Mucosa of descending colon (tissue), 3 donors: ENCODE data around the gene BCOR. TPM values are rescaled to one million over a fixed set of nuclear protein-coding genes. Genes with fewer than 3 reads are reported as not detected.

Experiments used
- ATAC-seq: fragments of 200-7000 bp; cut with Tn5 transposase; one replicate; pipeline ENCODE4 v1.9.1; 2020; ENCODE audit warnings: mild to moderate bottlenecking, moderate library complexity
- DNase-seq, 3 donors: peaks; one replicate each; pipeline ENCODE4 v3.0.0-alpha.2; 2020
- H3K36me3 ChIP-seq: fragments of 200-600 bp; one replicate; pipeline ENCODE4 v1.8.0; 2021; ENCODE audit warnings: low read depth, mild to moderate bottlenecking
- H3K4me1 ChIP-seq: fragments of 200-600 bp; one replicate; pipeline ENCODE4 v1.8.0; 2021; ENCODE audit warnings: low read depth, mild to moderate bottlenecking
- H3K4me3 ChIP-seq: fragments of 200-600 bp; one replicate; pipeline ENCODE4 v1.8.0; 2021; ENCODE audit warnings: mild to moderate bottlenecking
- H3K9me3 ChIP-seq: fragments of 200-600 bp; one replicate; pipeline ENCODE4 v1.8.0; 2021; ENCODE audit warnings: mild to moderate bottlenecking
- intact Hi-C, 2 donors: fragments of 100-400 bp; cut with DNase I in 1 of 2; cut with micrococcal nuclease in 1 of 2; formaldehyde crosslinking; loops; one replicate each; pipeline versions ENCODE4 v1.11.0 to v1.11.1; 2022; cut with DNase I, micrococcal nuclease
- total RNA-seq, 3 donors: library from RNA; stranded (reverse); fragmentation: NEBNext Ultra II Directional in 2 of 3; extraction: Animal tissue kit (Norgen Biotek cat#: 25700) in 2 of 3; gene quantifications; one replicate each; pipeline versions ENCODE4 v1.2.1 to v1.2.4, GENCODE V29; 2021 to 2023
- TF ChIP-seq, protein P1 (sequence below): fragments of 200-600 bp; IDR thresholded peaks from one replicate; pipeline ENCODE4 v1.8.0; 2022; ENCODE audit warnings: antibody characterized with exemption, mild to moderate bottlenecking
- donor health status: DM: no; HTN: no; CAD: no; lungs with moderate emphysema.
- donor health status: DM: no; HTN: no; CAD: no.
- donor health status: DM: no; HTN: yes; CAD: no.

The BCOR gene
- total RNA-seq, 3 donors from 2014 or later, result 18.7 to 26.3 (median 23.6) TPM

GRCh38 chrX:40095583-40096394 is 2.0 kb downstream of the BCOR start:
- DNase-seq (peak in 2 of 3 donors; percentile 47 to 68), ATAC-seq (peak; percentile 2)
- Histone ChIP-seq H3K4me1 (peaks cover 17% of the 10 kb centered on the region), H3K4me3 (peak overlapping the region; percentile 42), H3K9me3 (no peaks in the 10 kb centered on the region), H3K36me3 (no peaks in the 10 kb centered on the region)
- intact Hi-C loops, result loop anchor here in 1 of 2 donors (10.0 kb wide), 1 partner anchor 59 kb away; no protein-coding TSS in a partner anchor
- TF ChIP-seq, protein P1, sequence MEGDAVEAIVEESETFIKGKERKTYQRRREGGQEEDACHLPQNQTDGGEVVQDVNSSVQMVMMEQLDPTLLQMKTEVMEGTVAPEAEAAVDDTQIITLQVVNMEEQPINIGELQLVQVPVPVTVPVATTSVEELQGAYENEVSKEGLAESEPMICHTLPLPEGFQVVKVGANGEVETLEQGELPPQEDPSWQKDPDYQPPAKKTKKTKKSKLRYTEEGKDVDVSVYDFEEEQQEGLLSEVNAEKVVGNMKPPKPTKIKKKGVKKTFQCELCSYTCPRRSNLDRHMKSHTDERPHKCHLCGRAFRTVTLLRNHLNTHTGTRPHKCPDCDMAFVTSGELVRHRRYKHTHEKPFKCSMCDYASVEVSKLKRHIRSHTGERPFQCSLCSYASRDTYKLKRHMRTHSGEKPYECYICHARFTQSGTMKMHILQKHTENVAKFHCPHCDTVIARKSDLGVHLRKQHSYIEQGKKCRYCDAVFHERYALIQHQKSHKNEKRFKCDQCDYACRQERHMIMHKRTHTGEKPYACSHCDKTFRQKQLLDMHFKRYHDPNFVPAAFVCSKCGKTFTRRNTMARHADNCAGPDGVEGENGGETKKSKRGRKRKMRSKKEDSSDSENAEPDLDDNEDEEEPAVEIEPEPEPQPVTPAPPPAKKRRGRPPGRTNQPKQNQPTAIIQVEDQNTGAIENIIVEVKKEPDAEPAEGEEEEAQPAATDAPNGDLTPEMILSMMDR, result no peak

- H3K4me3 ChIP-seq, result no peak overlapping the region
- DNase-seq (peak in 1 of 3 donors; percentile 39), ATAC-seq (no peak)
- TF ChIP-seq, protein P1, result no peak
- H3K36me3 ChIP-seq, result no peaks in the 10 kb centered on the region
- H3K4me1 ChIP-seq, result peaks cover 18% of the 10 kb centered on the region
- H3K9me3 ChIP-seq, result no peaks in the 10 kb centered on the region
- intact Hi-C loops, result loop anchor here in 1 of 2 donors (10.0 kb wide), 1 partner anchor 60 kb away; no protein-coding TSS in a partner anchor
Observed at GRCh38 chrX:40094900-40095582, 2.7 kb downstream of the BCOR start.

DNA sequence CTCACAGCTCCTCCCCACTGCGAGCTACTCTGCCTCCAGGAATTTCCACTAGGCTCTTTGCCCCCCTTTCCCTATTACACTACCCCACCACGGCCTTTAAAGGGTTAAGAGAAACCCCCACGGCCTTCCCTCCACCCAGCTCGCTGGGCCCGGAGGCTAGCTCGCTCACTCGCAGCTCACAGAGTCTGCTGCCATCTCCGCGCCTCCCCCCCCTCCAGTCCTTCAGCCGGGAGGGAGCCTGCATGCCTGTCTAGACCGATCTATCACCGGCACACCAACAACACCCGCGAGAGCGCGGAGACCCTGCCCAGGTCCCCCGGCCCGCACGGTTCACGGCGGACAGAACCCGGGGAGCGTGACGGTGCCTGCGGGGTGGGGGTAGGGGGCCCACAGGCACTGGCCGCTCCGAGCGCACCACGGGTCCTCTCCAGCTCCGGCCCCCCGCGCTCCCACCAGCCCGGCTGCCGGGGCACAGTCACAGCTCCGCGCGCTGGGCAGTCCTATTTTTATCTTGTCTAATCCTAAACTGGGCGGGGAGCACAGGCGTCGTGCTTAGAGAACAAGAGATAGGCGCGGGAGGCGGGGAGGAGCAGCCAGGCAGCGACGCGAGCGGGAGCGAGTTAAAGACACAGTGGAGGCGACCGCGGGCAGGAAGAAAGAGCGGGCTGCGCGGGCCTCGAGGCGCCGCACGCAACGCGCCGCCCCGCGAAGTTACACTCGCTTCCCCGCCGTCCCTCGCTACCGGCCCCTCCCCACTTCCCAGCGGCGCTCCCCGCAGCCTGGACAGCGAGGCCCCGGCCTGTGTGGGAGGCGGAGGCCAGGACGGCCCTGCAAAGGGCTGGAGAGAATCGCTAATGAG is 3.5 kb downstream of the BCOR start:
- TF ChIP-seq, protein P1, result no peak
- DNase-seq (peak; percentile 65 to 74 (median 69)), ATAC-seq (peak; percentile 18)
- Histone ChIP-seq H3K4me3 (no peak overlapping the region), H3K36me3 (no peaks in the 10 kb centered on the region), H3K9me3 (no peaks in the 10 kb centered on the region), H3K4me1 (peaks cover 11% of the 10 kb centered on the region)
- intact Hi-C loops, result loop anchor here in 1 of 2 donors (10.0 kb wide), 1 partner anchor 61 kb away; no protein-coding TSS in a partner anchor

DNA sequence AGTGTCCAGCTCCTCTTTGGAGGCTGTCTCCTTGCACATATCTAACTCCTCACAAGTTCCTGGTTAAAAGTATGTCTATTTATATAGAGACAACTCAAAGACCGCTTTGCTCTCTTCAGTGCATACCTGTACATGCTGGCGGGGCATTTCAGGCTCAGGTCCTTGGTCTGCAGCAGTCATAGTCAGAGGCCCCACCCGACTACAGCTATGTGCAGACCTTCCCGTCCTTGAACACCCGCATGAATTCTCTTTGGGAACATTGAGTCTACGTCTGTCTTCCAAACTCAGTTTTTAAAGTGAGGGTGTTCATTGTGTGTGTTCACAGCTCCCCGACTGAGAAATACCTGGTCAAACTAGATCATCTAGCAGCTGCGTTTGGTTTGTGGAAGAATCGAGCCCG is 4.2 kb downstream of the BCOR start:
- Histone ChIP-seq H3K36me3 (no peaks in the 10 kb centered on the region), H3K4me3 (no peak overlapping the region), H3K9me3 (no peaks in the 10 kb centered on the region), H3K4me1 (peaks cover 11% of the 10 kb centered on the region)
- TF ChIP-seq, protein P1, result no peak
- intact Hi-C loops, result loop anchor here in 1 of 2 donors (10.0 kb wide), 1 partner anchor 61 kb away; no protein-coding TSS in a partner anchor
- ATAC-seq (no peak), DNase-seq (no peak)

- TF ChIP-seq, protein P1, result no peak
- no peaks in the 10 kb centered on the region for H3K9me3 ChIP-seq
- no peak for DNase-seq
- H3K4me3 ChIP-seq, result no peak overlapping the region
- intact Hi-C loops, result loop anchor here in 1 of 2 donors (10.0 kb wide), 1 partner anchor 62 kb away; no protein-coding TSS in a partner anchor
- H3K36me3 ChIP-seq, result no peaks in the 10 kb centered on the region
- ATAC-seq, result no peak
- peaks cover 11% of the 10 kb centered on the region for H3K4me1 ChIP-seq
Observed at GRCh38 chrX:40092808-40093435, 4.8 kb downstream of the BCOR start.
